ENCODE measurements around the gene TP53I13.

TP53I13 gene

DNA sequence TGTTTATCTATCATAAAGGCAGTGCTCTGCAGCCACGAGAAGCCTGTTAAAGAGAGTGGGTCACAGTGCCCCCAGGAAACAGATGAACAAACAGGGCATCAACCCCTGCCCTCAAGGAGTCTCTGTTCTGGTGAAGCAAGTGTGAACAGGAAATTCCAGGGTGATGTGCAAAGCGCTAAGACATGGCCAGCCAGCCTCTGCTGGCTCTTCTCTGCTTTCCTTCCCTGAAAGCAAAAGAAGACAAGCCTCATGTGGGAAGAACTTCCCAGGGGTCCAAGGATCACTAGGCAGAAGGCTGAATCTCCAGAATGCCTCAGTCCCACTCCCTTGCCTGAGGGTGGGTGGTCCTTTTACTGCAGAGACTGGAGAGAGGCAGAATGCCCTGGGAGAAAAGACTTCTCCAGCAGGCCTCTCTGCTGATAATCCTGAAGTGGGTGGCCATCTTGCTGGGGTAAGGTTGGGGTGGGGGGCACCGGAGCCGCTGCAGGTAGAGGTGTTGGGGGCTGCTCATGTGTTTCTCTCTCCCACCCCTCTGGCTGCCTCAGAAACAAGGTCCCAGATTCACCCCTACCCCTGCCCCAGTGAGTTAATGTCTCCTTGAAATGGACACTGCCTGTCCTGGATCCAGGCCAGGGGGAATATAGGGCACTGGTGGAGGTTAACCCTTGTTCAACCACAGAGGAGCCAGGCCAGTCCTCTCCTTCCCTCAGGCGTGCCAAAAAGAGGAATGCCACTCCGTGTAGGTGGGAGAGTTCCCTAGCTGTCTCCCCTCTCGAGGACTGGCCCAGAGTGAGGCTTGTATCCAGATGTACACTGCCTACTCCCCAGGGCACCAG is 26.8 kb downstream of the TP53I13 start:
- DNase-seq, result no peak

DNA sequence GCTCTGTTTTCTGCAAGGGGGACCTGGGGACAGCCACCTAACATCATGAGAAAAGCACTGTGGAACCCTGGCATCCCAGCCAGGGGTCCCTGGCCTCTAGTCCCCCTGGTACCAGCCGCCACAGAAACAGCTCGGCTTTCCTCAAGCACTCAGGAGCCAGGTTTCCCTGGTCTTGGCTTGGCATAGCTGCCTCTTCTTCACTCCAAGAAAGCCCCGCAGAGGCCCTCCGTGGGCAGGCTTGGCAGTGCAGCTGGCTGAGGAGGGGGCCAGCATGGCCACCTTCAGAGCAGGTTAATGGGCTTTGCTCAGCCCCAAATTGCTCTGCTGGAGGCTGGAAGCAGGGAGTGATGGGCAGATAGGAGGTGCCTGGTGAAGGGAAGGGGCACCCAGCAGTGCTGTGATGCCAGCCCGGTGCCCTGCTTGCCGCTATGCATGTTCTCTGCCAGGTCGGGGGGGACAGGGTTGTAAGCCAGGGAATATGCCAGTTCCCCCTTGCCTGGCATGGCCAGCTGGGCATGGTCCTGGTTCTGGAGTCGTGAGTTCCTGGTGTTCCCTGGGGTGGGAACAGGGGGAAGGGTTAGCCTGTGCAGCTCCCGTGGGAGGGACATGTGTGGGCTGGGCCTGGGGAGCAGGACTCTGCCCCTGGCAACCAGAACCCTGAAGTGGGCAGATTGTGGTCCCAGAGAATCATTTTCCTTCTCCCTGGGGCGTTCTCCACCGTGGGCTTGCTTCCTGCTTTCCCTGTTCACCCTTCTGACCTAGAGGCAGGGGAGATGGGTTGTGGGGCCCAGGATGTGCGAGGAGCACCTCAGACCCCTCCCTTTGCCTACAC is 27.7 kb downstream of the TP53I13 start:
- no peak for DNase-seq

DNA sequence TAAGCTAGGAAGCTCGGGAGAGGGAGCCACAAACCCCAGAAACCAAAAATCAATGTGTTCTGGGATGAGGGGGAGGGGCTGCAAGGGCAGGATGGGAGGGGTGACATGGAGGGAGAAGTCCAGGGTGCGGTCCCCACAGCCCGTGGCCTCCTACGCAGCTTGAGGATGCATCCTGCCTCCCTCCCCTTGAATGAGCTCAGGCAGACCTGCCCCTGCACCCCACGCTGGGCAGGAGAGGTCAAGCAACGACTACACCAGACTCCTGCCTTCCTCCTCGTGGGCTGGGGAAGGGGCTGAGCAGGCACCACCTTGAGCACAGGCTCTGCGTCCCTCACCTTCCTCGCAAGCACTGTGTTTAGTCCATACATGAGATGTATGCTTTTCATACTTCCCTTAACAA is 28.3 kb downstream of the TP53I13 start:
- no peak for DNase-seq

DNA sequence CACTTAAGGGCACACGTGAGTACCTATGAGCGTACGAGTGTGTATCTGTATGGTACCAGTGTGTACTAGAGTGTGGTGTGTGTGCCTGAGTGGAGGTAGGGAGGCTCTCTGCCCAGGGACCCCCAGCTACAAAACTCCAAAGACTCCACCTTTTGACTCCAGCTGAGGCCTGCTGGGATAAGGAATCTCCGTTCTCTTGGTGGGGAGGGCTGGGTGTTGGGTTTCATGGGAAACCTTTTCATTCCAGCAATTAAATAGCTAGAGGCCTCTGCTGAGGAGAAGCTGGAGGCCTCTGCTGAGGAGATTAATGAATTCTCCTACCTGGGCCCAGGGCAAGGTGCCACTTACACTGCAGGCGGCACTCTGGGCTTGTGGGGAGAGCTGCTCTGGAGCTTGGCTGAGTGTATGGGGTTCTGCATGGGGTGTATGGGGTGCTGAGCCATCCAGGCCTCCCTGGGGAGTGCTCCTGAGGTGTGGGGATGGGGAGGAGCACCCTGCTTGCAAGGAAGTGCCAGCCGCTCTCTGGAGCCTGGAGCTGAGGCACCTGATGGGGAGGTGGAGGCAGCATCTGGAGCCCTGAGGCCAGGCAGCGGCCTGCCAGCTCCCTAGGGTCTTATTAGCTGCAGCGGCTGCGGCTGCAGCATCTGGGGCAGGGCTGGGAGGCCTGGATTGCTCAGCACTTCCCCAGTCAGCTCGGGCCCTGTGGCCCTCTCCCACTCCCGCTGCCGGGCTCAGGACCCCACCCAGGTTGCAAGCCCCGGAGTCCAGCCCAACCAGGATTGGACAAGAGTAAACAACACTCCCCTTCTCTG is 29.1 kb downstream of the TP53I13 start:
- DNase-seq, result no peak

DNA sequence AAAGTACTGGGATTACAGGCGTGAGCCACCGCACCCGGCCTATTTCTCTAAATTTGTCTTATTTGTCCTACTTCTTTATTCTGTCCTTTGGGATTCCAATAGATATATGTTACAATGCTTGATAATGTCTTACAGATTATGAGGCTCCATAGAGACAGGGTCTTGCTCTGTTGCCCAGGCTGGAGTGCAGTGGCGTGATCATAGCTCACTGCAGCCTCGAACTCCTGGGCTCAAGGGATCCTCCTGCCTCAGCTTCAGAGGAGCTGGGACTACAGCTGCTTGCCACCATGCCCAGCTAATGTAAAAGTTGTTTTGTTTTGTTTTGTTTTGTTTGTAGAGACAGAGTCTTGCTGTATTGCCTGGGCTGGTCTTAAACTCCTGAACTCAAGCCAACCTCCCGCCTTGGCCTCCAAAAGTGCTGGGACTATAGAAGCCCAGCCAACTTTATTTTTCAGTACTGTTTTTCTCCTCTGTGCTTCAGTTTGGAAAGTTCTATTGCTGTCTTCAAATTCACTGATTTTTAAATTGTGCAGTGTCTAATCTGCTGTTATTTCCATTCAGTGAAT is 34.7 kb downstream of the TP53I13 start:
- no peak for DNase-seq

DNA sequence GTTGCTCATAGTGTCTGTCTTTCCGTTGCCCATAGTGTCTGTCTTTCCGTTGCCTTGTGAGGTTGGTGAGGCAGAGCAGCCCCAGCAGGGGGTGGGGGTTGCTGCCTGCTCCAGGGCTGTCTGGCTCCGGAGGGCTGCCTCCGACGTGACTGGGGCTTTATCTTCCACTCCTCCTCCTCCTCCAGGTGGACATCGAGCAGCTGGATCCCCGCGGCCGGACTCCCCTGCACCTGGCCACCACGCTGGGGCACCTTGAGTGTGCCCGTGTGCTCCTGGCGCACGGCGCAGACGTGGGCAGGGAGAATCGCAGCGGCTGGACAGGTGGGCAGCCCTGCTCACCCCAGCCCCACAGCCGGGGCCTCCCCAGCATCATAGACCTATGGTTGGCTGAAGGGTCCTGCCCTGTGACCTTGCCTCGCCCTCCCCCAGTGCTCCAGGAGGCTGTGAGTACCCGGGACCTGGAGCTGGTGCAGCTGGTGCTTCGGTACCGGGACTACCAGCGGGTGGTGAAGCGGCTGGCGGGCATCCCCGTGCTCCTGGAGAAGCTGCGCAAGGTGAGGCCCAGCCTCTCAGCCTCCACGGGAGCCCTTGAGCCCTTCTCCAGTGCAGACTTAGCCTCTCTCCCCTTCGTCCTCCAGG is 39.2 kb downstream of the TP53I13 start:
- DNase-seq, result no peak

DNA sequence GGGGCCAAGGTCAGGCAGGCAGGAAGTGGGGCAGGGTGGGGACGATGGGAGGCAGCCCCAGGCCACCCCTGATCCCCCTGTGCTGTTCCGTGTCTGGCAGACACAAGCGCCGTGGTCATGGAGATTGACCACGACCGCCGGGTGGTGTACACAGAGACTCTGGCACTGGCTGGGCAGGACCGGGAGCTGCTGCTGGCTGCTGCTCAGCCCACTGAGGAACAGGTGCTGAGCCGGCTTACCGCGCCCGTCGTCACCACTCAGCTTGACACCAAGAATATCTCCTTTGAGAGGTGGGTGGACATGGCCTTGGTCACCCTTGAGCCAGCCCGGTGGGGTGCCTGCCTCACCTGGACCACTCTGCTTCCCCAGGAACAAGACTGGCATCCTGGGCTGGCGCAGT is 40.5 kb downstream of the TP53I13 start:
- no peak for DNase-seq

DNA sequence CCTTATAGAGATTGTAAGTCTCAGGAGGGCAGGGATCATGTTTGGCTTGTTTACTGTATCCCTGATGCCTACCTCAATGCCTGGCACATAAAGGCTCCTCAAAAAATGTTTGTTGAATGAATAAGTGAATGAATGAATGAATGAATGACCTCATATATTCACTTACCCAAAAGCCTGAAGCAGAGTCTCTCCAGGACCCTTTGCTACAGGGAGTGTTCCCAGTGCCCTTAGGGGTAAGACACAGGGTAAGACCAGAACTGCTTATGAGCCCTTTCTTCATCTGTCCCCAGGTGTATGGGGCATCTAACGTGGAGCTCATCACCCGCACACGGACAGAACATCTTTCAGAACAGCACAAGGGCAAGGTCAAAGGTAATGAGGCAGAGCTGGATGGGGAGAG is 41.9 kb downstream of the TP53I13 start:
- DNase-seq, result no peak

DNA sequence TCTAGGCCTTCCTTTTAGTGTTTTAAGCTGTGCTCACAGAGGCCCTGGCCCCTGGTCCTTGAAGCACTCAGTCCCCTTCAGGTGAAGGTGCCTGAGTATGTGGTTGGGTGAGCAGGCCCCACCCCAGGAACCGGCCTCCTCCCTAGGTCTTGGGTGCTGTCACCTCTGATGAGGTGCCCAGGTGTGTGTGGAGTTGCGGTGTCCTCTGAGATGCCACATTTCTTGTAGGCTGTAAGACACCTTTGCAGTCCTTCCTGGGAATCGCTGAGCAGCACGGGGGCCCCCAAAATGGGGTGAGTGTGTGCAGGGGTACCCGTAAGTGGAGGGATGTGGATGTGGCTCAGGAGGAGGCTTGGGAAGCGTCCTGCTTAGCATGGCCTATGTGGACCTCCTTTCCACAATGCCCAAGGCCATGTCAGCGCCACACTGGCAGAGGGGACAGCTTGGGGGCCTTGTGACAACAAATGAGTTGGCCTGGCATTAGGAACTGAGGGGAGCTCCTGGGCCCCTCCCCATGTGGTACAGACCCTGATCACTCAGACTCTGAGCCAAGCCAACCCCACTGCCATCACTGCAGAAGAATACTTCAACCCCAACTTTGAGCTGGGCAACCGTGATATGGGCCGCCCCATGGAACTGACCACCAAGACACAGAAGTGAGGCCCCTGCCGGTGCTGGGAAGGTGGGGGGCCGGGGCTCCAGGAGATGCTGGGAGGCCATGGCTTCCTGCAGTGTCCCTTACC is 43.0 kb downstream of the TP53I13 start:
- DNase-seq, result no peak

DNA sequence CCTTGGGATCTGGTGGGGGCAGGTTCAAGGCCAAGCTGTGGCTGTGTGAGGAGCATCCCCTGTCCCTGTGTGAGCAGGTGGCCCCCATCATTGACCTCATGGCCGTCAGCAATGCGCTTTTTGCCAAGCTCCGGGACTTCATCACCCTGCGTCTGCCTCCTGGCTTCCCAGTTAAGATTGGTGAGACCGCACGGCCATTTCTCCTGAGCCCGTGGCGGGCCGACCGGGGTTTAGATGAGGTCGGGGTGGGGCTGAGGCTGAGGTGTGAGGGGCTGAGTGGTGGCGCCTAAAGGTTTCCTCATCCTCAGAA is 43.5 kb downstream of the TP53I13 start:
- no peak for DNase-seq

DNA sequence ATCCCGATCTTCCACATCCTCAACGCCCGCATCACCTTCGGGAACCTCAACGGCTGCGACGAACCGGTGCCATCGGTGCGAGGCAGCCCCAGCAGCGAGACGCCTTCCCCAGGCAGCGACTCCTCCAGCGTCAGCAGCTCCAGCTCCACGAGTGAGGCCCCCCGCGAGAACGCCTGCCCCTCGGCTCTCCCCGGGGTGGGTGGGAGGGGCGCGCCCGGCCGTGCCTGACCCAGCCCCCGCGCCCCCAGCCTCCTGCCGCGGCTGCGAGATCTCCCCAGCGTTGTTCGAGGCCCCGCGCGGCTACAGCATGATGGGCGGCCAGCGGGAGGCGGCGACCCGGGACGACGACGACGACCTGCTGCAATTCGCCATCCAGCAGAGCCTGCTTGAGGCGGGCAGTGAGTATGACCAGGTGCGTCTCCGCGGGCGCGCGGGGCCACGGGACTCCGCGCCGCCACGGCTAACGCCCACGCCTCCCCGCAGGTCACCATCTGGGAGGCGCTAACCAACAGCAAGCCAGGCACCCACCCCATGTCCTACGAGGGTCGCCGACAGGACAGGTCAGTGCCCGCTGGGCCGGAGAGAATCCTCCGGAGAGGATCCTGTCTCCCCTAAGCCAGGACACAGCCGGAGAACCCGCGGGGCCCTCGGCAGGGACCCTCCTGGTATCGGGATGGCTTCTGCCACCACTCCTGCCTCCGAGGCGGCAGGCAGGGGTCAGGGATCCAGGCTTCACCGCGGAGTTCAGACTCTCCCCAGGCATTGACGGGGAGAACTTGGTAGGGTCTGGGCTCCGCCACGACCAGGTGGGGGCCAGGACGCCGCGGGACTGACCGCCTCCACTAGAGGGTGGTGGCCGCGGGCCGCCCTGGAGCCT is 44.1 kb downstream of the TP53I13 start:
- DNase-seq, result no peak

DNA sequence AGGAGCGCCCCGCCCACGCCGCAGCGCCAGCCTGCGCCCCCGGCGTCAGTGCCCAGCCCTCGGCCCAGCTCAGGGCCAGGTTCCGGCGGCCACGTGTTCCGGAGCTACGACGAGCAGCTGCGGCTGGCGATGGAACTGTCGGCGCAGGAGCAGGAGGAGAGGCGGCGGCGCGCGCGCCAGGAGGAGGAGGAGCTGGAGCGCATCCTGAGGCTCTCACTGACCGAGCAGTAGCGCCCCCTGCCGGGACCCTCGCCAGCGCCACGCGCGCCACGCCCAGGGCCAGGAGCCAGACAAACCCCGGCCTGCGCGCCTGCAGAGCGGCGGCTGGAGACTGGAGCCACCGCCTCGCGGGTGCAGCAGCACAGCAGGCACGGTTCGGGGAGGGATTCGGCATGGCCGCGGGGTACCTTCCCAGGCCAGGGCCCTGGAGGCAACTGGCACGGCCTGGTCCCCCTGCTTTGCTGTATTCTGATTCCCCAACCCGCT is 44.9 kb downstream of the TP53I13 start:
- peak; percentile 95 for DNase-seq

DNA sequence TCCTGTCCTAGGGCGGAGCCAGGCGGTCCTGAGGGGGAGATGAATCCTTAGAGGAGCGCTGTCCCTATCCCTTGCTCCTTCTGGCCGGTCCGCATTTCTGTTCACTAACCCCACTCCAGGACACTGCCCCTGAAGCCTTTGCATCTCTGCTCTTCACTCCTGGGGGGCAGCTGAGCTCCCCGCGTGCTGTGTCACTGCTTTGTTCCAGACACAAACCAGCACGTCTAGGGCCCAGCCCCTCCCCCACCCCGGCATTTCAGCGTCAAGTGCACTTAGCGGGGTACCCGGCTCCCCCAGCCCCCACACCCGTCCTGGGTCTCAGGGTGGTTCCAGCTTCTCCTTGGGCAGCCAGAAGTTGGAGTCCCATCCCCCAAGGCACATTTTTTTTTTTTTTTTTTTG is 45.4 kb downstream of the TP53I13 start:
- no peak for DNase-seq

DNA sequence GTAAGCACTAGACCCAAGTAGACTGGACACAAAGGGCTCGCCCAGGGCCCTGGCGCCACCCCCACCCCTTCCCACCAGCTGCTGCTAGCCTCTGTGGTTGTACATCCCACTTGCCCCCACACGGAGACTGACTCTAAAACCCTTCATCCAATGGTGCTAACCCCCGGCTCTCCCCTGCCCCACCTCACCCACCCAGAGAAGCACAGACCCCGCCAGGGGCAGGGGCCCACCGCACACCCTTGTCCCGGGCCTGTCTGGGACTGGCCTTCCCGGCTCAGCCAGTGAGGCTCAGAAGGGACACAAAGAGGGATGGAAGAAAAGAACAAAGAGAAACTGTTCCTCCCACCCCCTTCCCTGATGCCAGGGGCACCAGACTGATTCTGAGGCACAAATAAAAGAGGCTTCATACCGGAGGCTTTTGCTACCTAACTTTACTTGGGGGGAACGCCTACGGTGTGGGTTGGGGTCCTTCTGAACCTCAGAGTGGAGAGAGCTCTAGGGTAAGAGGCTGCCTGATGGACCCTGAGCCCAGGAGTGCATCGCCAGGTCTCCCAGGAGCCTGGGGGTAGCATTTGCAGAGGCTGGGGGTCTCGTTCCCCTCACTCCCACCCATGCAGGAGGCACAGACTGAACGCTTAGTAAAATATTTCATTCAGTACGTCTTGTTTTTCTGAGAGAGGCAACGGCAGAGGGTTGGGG is 46.0 kb downstream of the TP53I13 start:
- DNase-seq, result no peak

DNA sequence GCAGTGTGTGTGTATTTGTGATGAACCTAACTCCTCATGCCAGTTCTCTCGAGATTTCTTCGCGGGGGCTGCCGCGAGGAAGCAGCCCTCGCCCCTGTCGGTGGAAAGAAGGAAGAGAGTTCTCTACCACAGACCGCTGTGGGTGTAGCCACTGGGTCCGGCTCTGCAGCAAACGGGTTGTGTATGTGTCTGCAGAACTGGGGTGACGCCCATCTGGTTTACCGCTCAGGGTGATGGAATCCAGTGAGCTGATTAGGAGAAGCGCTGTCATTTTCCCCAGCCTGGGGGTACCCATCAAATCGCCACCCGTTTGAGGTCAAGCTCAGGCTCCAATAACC is 46.5 kb downstream of the TP53I13 start:
- peak; percentile 56 for DNase-seq

DNA sequence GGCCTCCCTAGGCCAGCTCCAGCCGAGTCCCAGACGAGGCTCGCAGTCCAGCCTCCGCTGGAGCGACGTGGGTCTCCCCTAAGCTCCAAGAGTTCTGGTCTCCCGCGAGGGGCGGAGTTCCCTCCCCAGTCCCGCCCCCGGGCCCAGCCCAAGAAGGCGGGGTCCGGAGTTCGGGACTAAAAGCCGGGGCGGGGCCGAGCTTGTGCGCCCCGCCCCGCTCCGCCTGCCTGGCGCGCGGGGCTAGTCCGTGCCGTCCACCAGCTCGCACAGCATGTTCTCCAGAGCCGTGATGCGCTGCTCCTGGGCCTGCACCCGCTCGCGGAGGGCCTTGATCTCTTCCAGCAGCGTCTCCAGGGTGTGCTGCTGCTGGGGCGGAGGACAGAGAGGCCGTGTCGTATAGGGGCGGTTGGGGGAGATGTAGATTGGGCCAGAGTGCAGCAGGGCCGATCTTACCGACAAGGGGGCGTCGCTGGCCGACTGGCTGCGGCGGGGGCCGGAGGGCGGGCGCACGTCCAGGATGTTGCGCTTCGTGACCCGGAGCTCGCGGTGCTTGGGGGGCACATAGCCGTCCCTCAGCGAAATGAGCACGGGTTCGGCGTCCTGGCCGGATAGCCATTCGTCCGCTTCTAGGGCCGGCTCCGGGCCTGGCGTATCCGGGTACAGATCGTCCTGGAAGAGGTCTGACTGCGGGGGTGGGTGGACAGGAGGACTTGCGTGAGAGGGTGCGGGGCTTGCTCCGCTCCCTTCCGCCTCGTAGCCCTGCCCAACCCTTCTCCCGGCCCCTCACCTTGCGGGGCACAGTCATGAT is 47.2 kb downstream of the TP53I13 start:
- DNase-seq, result peak; percentile 82

DNA sequence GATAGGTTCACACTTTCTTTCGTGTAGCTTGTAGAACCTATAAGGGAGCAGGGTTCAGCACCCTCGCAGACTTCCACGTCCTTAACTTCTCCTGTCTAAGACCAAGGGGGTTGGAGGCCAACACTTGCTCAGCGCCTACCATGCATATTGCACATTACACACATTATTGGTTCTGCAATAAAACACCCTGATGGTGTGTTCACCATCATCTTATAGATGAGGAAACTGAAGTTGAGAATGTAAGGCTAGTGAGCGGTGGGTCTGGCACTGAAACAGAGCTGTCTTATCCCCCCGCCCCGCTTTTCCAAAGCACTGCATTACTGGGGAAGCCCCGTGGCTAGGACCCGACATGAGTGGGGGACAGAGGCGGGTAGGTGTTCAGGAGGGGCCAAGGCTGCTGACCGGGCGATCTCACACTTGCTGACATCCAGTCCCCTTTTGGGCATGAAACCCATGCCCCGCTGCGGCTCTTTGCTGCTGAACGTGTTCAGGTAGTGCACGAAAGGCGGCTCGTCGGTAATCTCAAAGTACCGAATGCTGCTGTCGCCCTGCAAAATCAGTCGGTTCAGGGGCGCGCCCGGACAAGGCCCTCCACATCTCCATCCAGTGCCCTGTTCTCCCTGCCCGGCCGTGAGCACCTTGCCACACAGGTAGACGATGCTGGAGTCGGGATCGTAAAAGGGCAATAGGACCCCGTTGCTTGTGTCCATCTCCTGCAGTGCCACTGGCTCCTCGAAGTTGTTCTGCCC is 48.0 kb downstream of the TP53I13 start:
- no peak for DNase-seq

DNA sequence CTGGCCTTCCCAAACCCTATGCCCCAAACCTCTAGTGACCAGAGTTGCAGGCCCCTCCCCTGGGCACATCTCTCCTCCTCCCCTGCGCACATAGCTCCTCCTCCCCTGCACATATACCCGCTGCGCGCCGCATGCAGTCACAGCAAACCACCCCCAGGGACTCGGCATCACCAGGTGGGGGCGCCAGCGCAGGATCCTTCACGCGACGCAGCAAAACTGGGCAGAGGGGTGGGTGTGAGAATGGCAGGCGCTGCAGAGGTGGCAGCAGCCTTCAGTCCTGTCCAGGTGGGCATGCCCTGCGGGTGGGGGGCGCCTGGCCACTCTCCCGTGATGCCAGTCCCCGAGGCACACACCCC is 48.6 kb downstream of the TP53I13 start:
- peak; percentile 95 for DNase-seq

All from stimulated activated CD4-positive, alpha-beta T cell treated with anti-CD3 and anti-CD28 coated beads, Interleukin-4, amount 100 ng/mL, for 24 hours (primary cell).